ENCODE data around the gene RAB33A.
"Not testable (repeated sequence)": the region's sequence is repeated elsewhere in the genome, so short reads cannot be mapped to it uniquely, and the experiment has no call there.

RAB33A gene

GRCh38 chrX:130224810-130225209 lies 53.0 kb downstream of the RAB33A start:
- FAIRE-seq (no peak), DNase-seq (ENCODE audit: insufficient read length, low spot score) (no peak)

GRCh38 chrX:130228871-130229270 lies 57.1 kb downstream of the RAB33A start:
- no peak for DNase-seq (ENCODE audit: insufficient read length, low spot score)

GRCh38 chrX:130231184-130231583 lies 59.4 kb downstream of the RAB33A start:
- DNase-seq (ENCODE audit: insufficient read length, low spot score); FAIRE-seq: not testable (repeated sequence)

More at GRCh38 chrX:130228871-130229270, 57.1 kb downstream of the RAB33A start:
- FAIRE-seq: peak; percentile 71
